ENCODE data around the gene COL4A2.

- TF ChIP-seq CTCF (conservative IDR thresholded peaks at IDR 0.05; ENCODE audit: low read depth, low read length) (no peak), EZH2phosphoT487 (IDR thresholded peaks at IDR 0.05; ENCODE audit: borderline replicate concordance, low read length) (no peak)
These were observed 116.7 kb downstream of the COL4A2 start for GRCh38 chr13:110423689-110424302.
